PFSK-1 (cell line): ENCODE data around the gene ADARB1.

Source experiments
- FOXP2 ChIP-seq: optimal IDR thresholded peaks from 2 replicates; pipeline ENCODE3; 2011; ENCODE audit warnings: borderline replicate concordance, control low read depth, inconsistent platforms; ENCODE audit not compliant: insufficient read depth; ENCODE audit errors: extremely low read length, extremely low read depth
- POLR2AphosphoS5 ChIP-seq: IDR thresholded peaks from 2 replicates; pipeline ENCODE4 v1.6.1; 2012; ENCODE audit warnings: low read depth, mild to moderate bottlenecking, control low read depth, low read length, moderate library complexity
- SIN3A ChIP-seq: IDR thresholded peaks from 2 replicates; pipeline ENCODE4 v1.6.1; 2012; ENCODE audit warnings: mild to moderate bottlenecking, low read length, moderate library complexity, borderline replicate concordance; ENCODE audit not compliant: insufficient read depth
- TAF1 ChIP-seq: IDR thresholded peaks from 2 replicates; pipeline ENCODE4 v1.6.1; 2012; ENCODE audit warnings: low read length, control low read depth, borderline replicate concordance; ENCODE audit not compliant: insufficient read depth
- TF ChIP-seq, protein P1 (sequence below), 2 experiments: IDR thresholded peaks; 2 replicates each; pipeline versions ENCODE4 v1.6.1 to v1.8.0; 2011 to 2012; ENCODE audit warnings: low read depth in 2 of 2, low read length in 2 of 2, control low read depth in 1 of 2, inconsistent platforms in 1 of 2, mild to moderate bottlenecking in 1 of 2, moderate library complexity in 1 of 2; ENCODE audit not compliant: insufficient read depth in 1 of 2

GRCh38 chr21:45129189-45129923 is 55.0 kb downstream of the ADARB1 start:
- TF ChIP-seq FOXP2, result no peak
- no peak for TF ChIP-seq POLR2AphosphoS5
- TF ChIP-seq, protein P1, sequence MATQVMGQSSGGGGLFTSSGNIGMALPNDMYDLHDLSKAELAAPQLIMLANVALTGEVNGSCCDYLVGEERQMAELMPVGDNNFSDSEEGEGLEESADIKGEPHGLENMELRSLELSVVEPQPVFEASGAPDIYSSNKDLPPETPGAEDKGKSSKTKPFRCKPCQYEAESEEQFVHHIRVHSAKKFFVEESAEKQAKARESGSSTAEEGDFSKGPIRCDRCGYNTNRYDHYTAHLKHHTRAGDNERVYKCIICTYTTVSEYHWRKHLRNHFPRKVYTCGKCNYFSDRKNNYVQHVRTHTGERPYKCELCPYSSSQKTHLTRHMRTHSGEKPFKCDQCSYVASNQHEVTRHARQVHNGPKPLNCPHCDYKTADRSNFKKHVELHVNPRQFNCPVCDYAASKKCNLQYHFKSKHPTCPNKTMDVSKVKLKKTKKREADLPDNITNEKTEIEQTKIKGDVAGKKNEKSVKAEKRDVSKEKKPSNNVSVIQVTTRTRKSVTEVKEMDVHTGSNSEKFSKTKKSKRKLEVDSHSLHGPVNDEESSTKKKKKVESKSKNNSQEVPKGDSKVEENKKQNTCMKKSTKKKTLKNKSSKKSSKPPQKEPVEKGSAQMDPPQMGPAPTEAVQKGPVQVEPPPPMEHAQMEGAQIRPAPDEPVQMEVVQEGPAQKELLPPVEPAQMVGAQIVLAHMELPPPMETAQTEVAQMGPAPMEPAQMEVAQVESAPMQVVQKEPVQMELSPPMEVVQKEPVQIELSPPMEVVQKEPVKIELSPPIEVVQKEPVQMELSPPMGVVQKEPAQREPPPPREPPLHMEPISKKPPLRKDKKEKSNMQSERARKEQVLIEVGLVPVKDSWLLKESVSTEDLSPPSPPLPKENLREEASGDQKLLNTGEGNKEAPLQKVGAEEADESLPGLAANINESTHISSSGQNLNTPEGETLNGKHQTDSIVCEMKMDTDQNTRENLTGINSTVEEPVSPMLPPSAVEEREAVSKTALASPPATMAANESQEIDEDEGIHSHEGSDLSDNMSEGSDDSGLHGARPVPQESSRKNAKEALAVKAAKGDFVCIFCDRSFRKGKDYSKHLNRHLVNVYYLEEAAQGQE (IDR thresholded peaks at IDR 0.05; ENCODE audit: insufficient read depth in 1 of 2, low read depth in 2 of 2, low read length in 2 of 2), result no peak
- no peak for TF ChIP-seq TAF1
- no peak for TF ChIP-seq SIN3A
